Activated naive CD4-positive, alpha-beta T cell treated with anti-CD3 and anti-CD28 coated beads, Interleukin-2, amount 50 U/mL, for 72 hours (primary cell): ENCODE results near the gene IQCH. TPM values are rescaled to one million over a fixed set of nuclear protein-coding genes. Genes with fewer than 3 reads are reported as not detected.
"Not testable (repeated sequence)": the region's sequence is repeated elsewhere in the genome, so short reads cannot be mapped to it uniquely, and the experiment has no call there.

Source experiments
- ATAC-seq, 2 donors: fragments of 150-1000 bp; cut with Tn5 transposase; 2 replicates each; pipeline ENCODE4 v1.10.0; 2021; ENCODE audit warnings: mild to moderate bottlenecking in 2 of 2, moderate library complexity in 2 of 2
- DNase-seq, 2 donors: peaks; one replicate each; pipeline ENCODE4 v3.0.0; 2021 to 2022; ENCODE audit warnings: low spot score in 2 of 2
- H3K27ac Mint-ChIP-seq, 2 donors: one replicate each; pipeline ENCODE4 v1.8.0; 2022; ENCODE audit warnings: mild to moderate bottlenecking in 2 of 2, mixed read lengths in 2 of 2
- H3K36me3 Mint-ChIP-seq, 2 donors: one replicate each; pipeline ENCODE4 v1.8.0; 2022; ENCODE audit warnings: mixed read lengths in 2 of 2
- H3K9me3 Mint-ChIP-seq, 2 donors: one replicate each; pipeline ENCODE4 v1.8.0; 2022; ENCODE audit warnings: mixed read lengths in 2 of 2
- total RNA-seq, 2 donors: library from RNA; stranded (reverse); gene quantifications; one replicate each; pipeline ENCODE4 v1.2.3, GENCODE V29; 2022

IQCH gene
- total RNA-seq, 2 donors from 2014 or later, result 0.75 to 2.3 TPM

GRCh38 chr15:67267951-67268941 is 13.7 kb downstream of the IQCH start:
- DNase-seq, result no peak
- H3K27ac Mint-ChIP-seq, result no peak overlapping the region
- ATAC-seq, result peak in 1 of 2 donors; percentile 69
- H3K9me3 Mint-ChIP-seq, result peaks cover 3 to 4% of the 10 kb centered on the region in 2 donors
- peaks cover 0 to 5% of the 10 kb centered on the region in 2 donors for H3K36me3 Mint-ChIP-seq

- DNase-seq, result no peak
- ATAC-seq, result no peak
- H3K27ac Mint-ChIP-seq, result no peak overlapping the region
- H3K9me3 Mint-ChIP-seq, result peaks cover 3 to 14% of the 10 kb centered on the region in 2 donors
- peaks cover 13 to 16% of the 10 kb centered on the region in 2 donors for H3K36me3 Mint-ChIP-seq
These were observed 19.6 kb downstream of the IQCH start for GRCh38 chr15:67274236-67274635.

GRCh38 chr15:67276666-67277065 is 22.1 kb downstream of the IQCH start:
- ATAC-seq (no peak), DNase-seq (no peak)
- Mint-ChIP-seq H3K27ac (no peak overlapping the region), H3K36me3 (peaks cover 13 to 16% of the 10 kb centered on the region in 2 donors), H3K9me3 (peaks cover 3 to 14% of the 10 kb centered on the region in 2 donors)

GRCh38 chr15:67280217-67280616 is 25.6 kb downstream of the IQCH start:
- H3K27ac Mint-ChIP-seq, result no peak overlapping the region
- ATAC-seq (no peak), DNase-seq (no peak)
- H3K36me3 Mint-ChIP-seq, result peaks cover 0 to 3% of the 10 kb centered on the region in 2 donors
- H3K9me3 Mint-ChIP-seq, result peaks cover 0 to under 1% of the 10 kb centered on the region in 2 donors

- peaks cover 0 to 7% of the 10 kb centered on the region in 2 donors for H3K36me3 Mint-ChIP-seq
- ATAC-seq (no peak), DNase-seq (no peak)
- peaks cover 0 to 5% of the 10 kb centered on the region in 2 donors for H3K9me3 Mint-ChIP-seq
- no peak overlapping the region for H3K27ac Mint-ChIP-seq
These were observed 27.1 kb downstream of the IQCH start for GRCh38 chr15:67281714-67282113.

- DNase-seq, H3K27ac Mint-ChIP-seq, H3K9me3 Mint-ChIP-seq, H3K36me3 Mint-ChIP-seq, ATAC-seq: not testable (repeated sequence)
These were observed 31.0 kb downstream of the IQCH start for GRCh38 chr15:67285625-67286024.

- not testable (repeated sequence) for H3K9me3 Mint-ChIP-seq
These were observed 31.8 kb downstream of the IQCH start for GRCh38 chr15:67286400-67286799.

GRCh38 chr15:67290319-67290718 is 35.7 kb downstream of the IQCH start:
- no peak for DNase-seq
- Mint-ChIP-seq H3K9me3 (peaks cover 0 to 4% of the 10 kb centered on the region in 2 donors), H3K27ac (no peak overlapping the region), H3K36me3 (peaks cover 0 to 4% of the 10 kb centered on the region in 2 donors)
- ATAC-seq, result no peak

More at GRCh38 chr15:67286400-67286799, 31.8 kb downstream of the IQCH start:
- ATAC-seq, H3K36me3 Mint-ChIP-seq, H3K27ac Mint-ChIP-seq, DNase-seq: not testable (repeated sequence)

- DNase-seq, result no peak
These were observed 41.6 kb downstream of the IQCH start for GRCh38 chr15:67296188-67296587.

GRCh38 chr15:67296684-67297083 is 42.1 kb downstream of the IQCH start:
- ATAC-seq, result no peak
- DNase-seq, result no peak
- Mint-ChIP-seq H3K27ac (no peak overlapping the region), H3K9me3 (no peaks in the 10 kb centered on the region), H3K36me3 (no peaks in the 10 kb centered on the region)

More at GRCh38 chr15:67296188-67296587, 41.6 kb downstream of the IQCH start:
- no peak for ATAC-seq
- H3K9me3 Mint-ChIP-seq, result no peaks in the 10 kb centered on the region
- no peak overlapping the region for H3K27ac Mint-ChIP-seq
- H3K36me3 Mint-ChIP-seq, result no peaks in the 10 kb centered on the region

GRCh38 chr15:67300266-67301025 is 45.9 kb downstream of the IQCH start:
- no peaks in the 10 kb centered on the region for H3K9me3 Mint-ChIP-seq
- ATAC-seq (peak in 1 of 2 donors; percentile 97), DNase-seq (no peak)
- H3K36me3 Mint-ChIP-seq, result no peaks in the 10 kb centered on the region
- no peak overlapping the region for H3K27ac Mint-ChIP-seq

- DNase-seq, result no peak
- H3K27ac Mint-ChIP-seq, result no peak overlapping the region
- H3K36me3 Mint-ChIP-seq, result no peaks in the 10 kb centered on the region
- ATAC-seq, result peak in 1 of 2 donors; percentile 34
- no peaks in the 10 kb centered on the region for H3K9me3 Mint-ChIP-seq
These were observed 49.1 kb downstream of the IQCH start for GRCh38 chr15:67303490-67304363.

- Mint-ChIP-seq H3K36me3 (no peaks in the 10 kb centered on the region), H3K27ac (no peak overlapping the region), H3K9me3 (no peaks in the 10 kb centered on the region)
- DNase-seq, result no peak
- no peak for ATAC-seq
These were observed 50.2 kb downstream of the IQCH start for GRCh38 chr15:67304778-67305177.

- no peaks in the 10 kb centered on the region for H3K36me3 Mint-ChIP-seq
- no peak for DNase-seq
- H3K27ac Mint-ChIP-seq, result no peak overlapping the region
- H3K9me3 Mint-ChIP-seq, result no peaks in the 10 kb centered on the region
- ATAC-seq, result no peak
These were observed 50.9 kb downstream of the IQCH start for GRCh38 chr15:67305506-67305905.

- Mint-ChIP-seq H3K27ac (no peak overlapping the region), H3K36me3 (no peaks in the 10 kb centered on the region), H3K9me3 (no peaks in the 10 kb centered on the region)
- DNase-seq (no peak), ATAC-seq (peak; percentile 92 to 99)
These were observed 52.6 kb downstream of the IQCH start for GRCh38 chr15:67307156-67307555.

- peak overlapping the region in 1 of 2 donors; percentile 22 for H3K27ac Mint-ChIP-seq
- no peak for DNase-seq
- no peaks in the 10 kb centered on the region for H3K9me3 Mint-ChIP-seq
- no peak for ATAC-seq
- H3K36me3 Mint-ChIP-seq, result no peaks in the 10 kb centered on the region
These were observed 53.5 kb downstream of the IQCH start for GRCh38 chr15:67307889-67308597.
